Measurements from ENCODE around the gene TTC34.
"Not testable (repeated sequence)": the region's sequence is repeated elsewhere in the genome, so short reads cannot be mapped to it uniquely, and the experiment has no call there.

GRCh38 chr1:2652926-2653571 lies 148.4 kb downstream of the TTC34 start:
- TF ChIP-seq GABPA (IDR thresholded peaks at IDR 0.05; ENCODE audit: low read depth); CTCF (IDR thresholded peaks at IDR 0.05); CHD2 (IDR thresholded peaks at IDR 0.05; ENCODE audit: low read length, partially characterized antibody); EP300 (IDR thresholded peaks at IDR 0.05; ENCODE audit: borderline replicate concordance in 1 of 2, low read depth in 1 of 2, low read length in 1 of 2); FOXJ3 (CRISPR knock-in tag; IDR thresholded peaks at IDR 0.05): not testable (repeated sequence)
